A673 (cell line): ENCODE measurements around the gene GIPC2.

Source experiments
- EZH2 ChIP-seq: fragments of 200-600 bp; sonication (generic); IDR thresholded peaks from 2 replicates; pipeline ENCODE4 v1.6.1; 2017; ENCODE audit warnings: borderline replicate concordance, low read depth, mild to moderate bottlenecking, mixed read lengths, antibody characterized with exemption, low read length; ENCODE audit not compliant: poor library complexity, severe bottlenecking
- TF ChIP-seq, protein P1 (sequence below): fragments of 300-800, 200-600 bp; sonication (generic); conservative IDR thresholded peaks from 2 replicates; pipeline ENCODE4 v1.5.1; 2017; ENCODE audit warnings: low read depth, mild to moderate bottlenecking, antibody characterized with exemption, low read length, moderate library complexity, mixed read lengths

GRCh38 chr1:78035121-78035520, 10.6 kb upstream of the GIPC2 start:
- TF ChIP-seq, protein P1, sequence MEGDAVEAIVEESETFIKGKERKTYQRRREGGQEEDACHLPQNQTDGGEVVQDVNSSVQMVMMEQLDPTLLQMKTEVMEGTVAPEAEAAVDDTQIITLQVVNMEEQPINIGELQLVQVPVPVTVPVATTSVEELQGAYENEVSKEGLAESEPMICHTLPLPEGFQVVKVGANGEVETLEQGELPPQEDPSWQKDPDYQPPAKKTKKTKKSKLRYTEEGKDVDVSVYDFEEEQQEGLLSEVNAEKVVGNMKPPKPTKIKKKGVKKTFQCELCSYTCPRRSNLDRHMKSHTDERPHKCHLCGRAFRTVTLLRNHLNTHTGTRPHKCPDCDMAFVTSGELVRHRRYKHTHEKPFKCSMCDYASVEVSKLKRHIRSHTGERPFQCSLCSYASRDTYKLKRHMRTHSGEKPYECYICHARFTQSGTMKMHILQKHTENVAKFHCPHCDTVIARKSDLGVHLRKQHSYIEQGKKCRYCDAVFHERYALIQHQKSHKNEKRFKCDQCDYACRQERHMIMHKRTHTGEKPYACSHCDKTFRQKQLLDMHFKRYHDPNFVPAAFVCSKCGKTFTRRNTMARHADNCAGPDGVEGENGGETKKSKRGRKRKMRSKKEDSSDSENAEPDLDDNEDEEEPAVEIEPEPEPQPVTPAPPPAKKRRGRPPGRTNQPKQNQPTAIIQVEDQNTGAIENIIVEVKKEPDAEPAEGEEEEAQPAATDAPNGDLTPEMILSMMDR, result no peak
- TF ChIP-seq EZH2, result no peak
